ENCODE measurements around the gene SRSF3.

GRCh38 chr6:36624461-36625157 is 30.4 kb downstream of the SRSF3 start:
- TF ChIP-seq CTCF (IDR thresholded peaks at IDR 0.05), result no peak
- no peak for TF ChIP-seq POLR2A (IDR thresholded peaks at IDR 0.05)

All from uterus (tissue), 2 donors.